Left ventricle myocardium inferior (tissue), 1 donor: Measurements from ENCODE around the gene SHPK. TPM values are rescaled to one million over a fixed set of nuclear protein-coding genes. Genes with fewer than 3 reads are reported as not detected.
"Not testable (repeated sequence)": the region's sequence is repeated elsewhere in the genome, so short reads cannot be mapped to it uniquely, and the experiment has no call there.

Experiments
- DNase-seq: peaks from one replicate; pipeline ENCODE4 v3.0.0-alpha.2; 2020
- H3K27ac ChIP-seq: fragments of 200-600 bp; replicated peaks from 2 replicates; pipeline ENCODE4 v1.8.0; 2021
- H3K27me3 ChIP-seq: fragments of 200-600 bp; 2 replicates; pipeline ENCODE4 v1.8.0; 2021; ENCODE audit warnings: low read depth
- H3K36me3 ChIP-seq: fragments of 200-600 bp; 2 replicates; pipeline ENCODE4 v1.8.0; 2021
- H3K4me1 ChIP-seq: fragments of 200-600 bp; 2 replicates; pipeline ENCODE4 v1.8.0; 2021
- H3K4me3 ChIP-seq: fragments of 200-600 bp; 2 replicates; pipeline ENCODE4 v1.8.0; 2021; ENCODE audit warnings: mild to moderate bottlenecking, moderate library complexity
- H3K9me3 ChIP-seq: fragments of 200-600 bp; replicated peaks from 2 replicates; pipeline ENCODE4 v1.8.0; 2021
- CTCF ChIP-seq: fragments of 200-600 bp; IDR thresholded peaks from 2 replicates; pipeline ENCODE4 v1.8.0; 2021; ENCODE audit warnings: antibody characterized with exemption, mild to moderate bottlenecking, borderline replicate concordance
- intact Hi-C: fragments of 100-400 bp; cut with micrococcal nuclease; formaldehyde crosslinking; loops from one replicate; pipeline ENCODE4 v1.11.0; 2022
- total RNA-seq: library from RNA; stranded (reverse); fragmentation: NEBNext Ultra II Directional; extraction: Animal tissue kit (Norgen Biotek cat#: 25700); gene quantifications from one replicate; pipeline ENCODE4 v1.2.1, GENCODE V29; 2021
- donor health status: DM: no; HTN: yes; CAD: no; lungs with severe emphysema.

Gene SHPK
- total RNA-seq, 1 donor from 2014 or later: 4.0 TPM

DNA sequence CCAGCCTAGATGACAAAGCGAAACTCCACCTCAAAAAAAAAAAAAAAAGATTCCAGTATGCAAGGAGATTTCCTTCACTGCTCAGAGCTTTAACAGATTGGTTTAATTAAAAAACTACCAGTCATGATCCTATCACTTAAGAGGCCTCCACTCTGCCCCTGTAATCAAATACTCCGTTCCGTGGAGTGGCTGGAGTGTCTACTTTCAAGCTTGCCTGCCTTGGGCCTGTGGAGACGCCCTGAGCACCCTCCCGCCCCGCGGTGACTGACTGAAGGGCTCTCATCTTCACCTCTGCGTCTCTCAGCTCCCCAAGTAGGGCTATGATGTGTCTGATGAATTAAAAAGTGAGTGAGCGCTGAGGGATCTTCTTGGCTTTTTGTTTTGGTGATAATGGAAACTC is 53.1 kb downstream of the SHPK start:
- H3K36me3 ChIP-seq: peaks cover 65% of the 10 kb centered on the region
- no peak for TF ChIP-seq CTCF

DNA sequence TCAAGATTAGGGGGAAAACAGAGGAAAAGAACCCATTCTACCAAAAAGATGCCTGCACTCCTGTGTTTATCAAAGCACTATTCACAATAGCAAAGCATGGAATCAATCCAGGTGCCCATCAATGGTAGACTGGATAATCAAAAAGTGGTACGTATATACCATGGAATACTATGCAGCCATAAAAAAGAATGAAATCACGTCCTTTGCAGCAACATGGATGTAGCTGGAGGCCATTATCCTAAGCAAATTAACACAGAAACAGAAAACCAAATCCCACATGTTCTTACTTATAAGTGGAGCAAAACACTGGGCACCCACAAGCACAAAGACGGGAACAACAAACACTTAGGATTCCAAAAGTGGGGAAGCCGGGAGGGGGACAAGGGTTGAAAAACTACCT is 57.4 kb downstream of the SHPK start:
- intact Hi-C loops, DNase-seq, H3K27ac ChIP-seq, H3K9me3 ChIP-seq, H3K4me1 ChIP-seq, H3K4me3 ChIP-seq, H3K27me3 ChIP-seq: not testable (repeated sequence)
- peaks cover 44% of the 10 kb centered on the region for H3K36me3 ChIP-seq

More for the DNA sequence above, 53.1 kb downstream of the SHPK start:
- Histone ChIP-seq H3K27me3 (no peaks in the 10 kb centered on the region), H3K9me3 (no peaks in the 10 kb centered on the region), H3K4me3 (no peak overlapping the region), H3K4me1 (no peaks in the 10 kb centered on the region), H3K27ac (no peak overlapping the region)
- intact Hi-C loops: no loop called here
- no peak for DNase-seq

GRCh38 chr17:3576970-3577369 is 59.1 kb downstream of the SHPK start:
- Histone ChIP-seq H3K27ac (no peak overlapping the region), H3K27me3 (no peaks in the 10 kb centered on the region), H3K4me3 (no peak overlapping the region), H3K36me3 (peaks cover 47% of the 10 kb centered on the region), H3K4me1 (no peaks in the 10 kb centered on the region), H3K9me3 (no peaks in the 10 kb centered on the region)
- intact Hi-C loops: no loop called here
- DNase-seq: no peak
- TF ChIP-seq CTCF: no peak

GRCh38 chr17:3575511-3575910 is 60.5 kb downstream of the SHPK start:
- intact Hi-C loops: no loop called here
- Histone ChIP-seq H3K27me3 (no peaks in the 10 kb centered on the region), H3K4me3 (no peak overlapping the region), H3K27ac (no peak overlapping the region), H3K36me3 (peaks cover 61% of the 10 kb centered on the region), H3K4me1 (no peaks in the 10 kb centered on the region), H3K9me3 (no peaks in the 10 kb centered on the region)
- TF ChIP-seq CTCF: no peak
- no peak for DNase-seq

- Histone ChIP-seq H3K27ac (no peak overlapping the region), H3K27me3 (no peaks in the 10 kb centered on the region), H3K9me3 (no peaks in the 10 kb centered on the region), H3K36me3 (peaks cover 61% of the 10 kb centered on the region), H3K4me1 (no peaks in the 10 kb centered on the region), H3K4me3 (no peak overlapping the region)
- DNase-seq: no peak
- TF ChIP-seq CTCF: no peak
- intact Hi-C loops: no loop called here
Observed at GRCh38 chr17:3574231-3574630, 61.8 kb downstream of the SHPK start.

DNA sequence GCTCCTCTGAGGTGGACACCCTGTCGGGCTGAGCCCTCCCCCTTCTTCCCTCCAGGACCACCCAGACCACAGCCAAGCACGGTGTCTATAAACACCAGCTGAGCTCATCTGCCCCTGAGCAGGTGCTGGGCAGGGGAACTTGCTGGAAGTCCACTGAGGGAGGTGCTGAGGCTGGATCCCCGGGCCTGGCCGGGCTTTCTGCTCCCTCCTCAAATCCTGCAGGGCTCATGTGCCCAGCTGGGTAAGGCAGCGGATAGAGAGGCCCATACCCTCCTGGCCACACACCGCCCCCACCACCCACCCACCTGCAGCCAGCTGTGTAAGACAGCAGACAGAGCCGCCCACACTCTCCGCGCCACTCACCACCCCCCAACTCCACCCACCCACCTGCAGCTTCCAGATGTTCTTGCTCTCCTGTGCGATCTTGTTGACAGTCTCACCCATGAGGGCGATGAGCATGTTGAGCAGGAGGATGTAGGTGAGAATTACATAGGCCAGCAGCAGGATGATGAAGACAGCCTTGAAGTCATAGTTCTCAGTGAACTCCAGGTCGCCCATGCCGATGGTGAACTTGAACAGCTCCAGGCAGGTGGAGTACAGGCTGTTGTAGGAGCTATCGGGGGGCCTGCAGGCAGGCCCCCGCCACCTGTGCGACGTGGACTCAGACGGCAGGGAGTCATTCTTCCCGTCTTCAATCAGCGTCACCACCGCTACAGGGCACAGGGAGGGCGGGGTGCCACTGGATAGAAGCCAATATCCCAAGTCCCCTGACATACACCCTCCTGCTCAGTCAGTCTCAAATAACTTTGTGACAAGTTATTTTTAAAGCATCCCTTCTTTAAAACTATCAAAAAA is 62.6 kb downstream of the SHPK start:
- Histone ChIP-seq H3K9me3 (no peaks in the 10 kb centered on the region), H3K27ac (no peak overlapping the region), H3K4me1 (no peaks in the 10 kb centered on the region), H3K36me3 (peaks cover 62% of the 10 kb centered on the region), H3K4me3 (no peak overlapping the region), H3K27me3 (no peaks in the 10 kb centered on the region)
- intact Hi-C loops: no loop called here
- no peak for DNase-seq
- TF ChIP-seq CTCF: no peak
